GM21360 (cell line): ENCODE data around the gene ZYG11B.
"Not testable (repeated sequence)": the region's sequence is repeated elsewhere in the genome, so short reads cannot be mapped to it uniquely, and the experiment has no call there.

Experiments used
- ATAC-seq: cut with Tn5 transposase; IDR thresholded peaks from one replicate; pipeline ENCODE4 v1.9.1; 2021; ENCODE audit warnings: mild to moderate bottlenecking, moderate library complexity; ENCODE audit not compliant: unreplicated experiment

Gene ZYG11B

DNA sequence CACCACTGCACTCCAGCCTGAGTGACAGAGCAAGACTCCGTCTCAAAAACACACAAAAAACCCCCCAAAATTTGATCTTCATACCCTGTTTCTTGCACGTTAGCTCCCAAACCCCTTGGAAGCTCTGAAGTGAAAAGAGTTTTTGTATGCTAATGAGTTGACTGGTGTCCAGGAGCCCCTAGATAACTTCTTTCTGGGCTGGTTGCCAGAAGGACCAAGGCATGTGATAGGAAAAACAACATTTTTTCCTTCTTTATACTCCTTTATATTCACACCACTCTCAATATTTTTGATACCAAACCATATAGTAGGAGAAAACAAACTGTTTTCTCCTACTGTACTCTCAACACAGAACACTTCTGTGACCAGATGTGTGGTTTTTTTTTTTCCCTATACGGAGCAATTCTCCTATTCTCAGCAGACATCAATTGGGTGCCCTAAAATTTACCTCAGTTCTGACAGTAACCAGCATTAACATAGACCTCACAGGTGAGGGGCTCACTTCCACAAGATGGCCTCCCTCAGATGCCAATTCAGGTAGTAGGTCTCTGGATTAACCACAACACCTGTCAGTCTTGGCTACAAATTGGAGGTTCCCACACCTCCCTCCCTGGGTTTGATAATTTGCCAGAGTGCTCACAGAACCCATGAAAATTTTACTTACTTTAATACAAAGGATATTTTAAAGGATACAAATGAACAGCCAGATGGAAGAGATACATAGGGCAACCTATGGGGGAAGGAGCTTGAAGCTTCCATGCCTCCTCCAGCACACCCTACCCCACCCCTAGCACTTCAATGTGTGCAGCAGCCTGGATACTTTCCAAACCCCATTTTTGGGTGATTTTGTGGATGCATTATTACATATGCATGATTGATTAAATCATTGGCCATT, 25.6 kb downstream of the ZYG11B start:
- no peak for ATAC-seq

GRCh38 chr1:52752484-52752826, 26.2 kb downstream of the ZYG11B start:
- ATAC-seq = no peak

GRCh38 chr1:52753169-52753568, 26.9 kb downstream of the ZYG11B start:
- ATAC-seq = no peak

- no peak for ATAC-seq
These were observed 29.8 kb downstream of the ZYG11B start for GRCh38 chr1:52756020-52756419.

DNA sequence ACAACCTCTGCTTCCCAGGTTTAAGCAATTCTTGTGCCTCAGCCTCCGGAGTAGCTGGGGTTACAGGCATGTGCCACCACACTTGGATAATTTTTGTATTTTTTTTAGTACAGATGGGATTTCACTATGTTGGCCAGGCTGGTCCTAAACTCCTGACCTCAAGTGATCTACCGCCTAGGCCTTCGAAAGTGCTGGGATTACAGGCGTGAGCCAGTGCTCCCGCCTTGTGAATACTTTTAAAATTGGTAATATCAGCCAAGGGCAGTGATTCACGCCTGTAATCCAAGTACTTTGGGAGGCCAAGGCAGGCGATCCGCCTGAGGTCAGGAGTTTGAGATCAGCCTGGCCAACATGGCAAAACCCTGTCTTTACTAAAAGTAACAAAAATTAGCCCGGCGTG, 33.7 kb downstream of the ZYG11B start:
- no peak for ATAC-seq

DNA sequence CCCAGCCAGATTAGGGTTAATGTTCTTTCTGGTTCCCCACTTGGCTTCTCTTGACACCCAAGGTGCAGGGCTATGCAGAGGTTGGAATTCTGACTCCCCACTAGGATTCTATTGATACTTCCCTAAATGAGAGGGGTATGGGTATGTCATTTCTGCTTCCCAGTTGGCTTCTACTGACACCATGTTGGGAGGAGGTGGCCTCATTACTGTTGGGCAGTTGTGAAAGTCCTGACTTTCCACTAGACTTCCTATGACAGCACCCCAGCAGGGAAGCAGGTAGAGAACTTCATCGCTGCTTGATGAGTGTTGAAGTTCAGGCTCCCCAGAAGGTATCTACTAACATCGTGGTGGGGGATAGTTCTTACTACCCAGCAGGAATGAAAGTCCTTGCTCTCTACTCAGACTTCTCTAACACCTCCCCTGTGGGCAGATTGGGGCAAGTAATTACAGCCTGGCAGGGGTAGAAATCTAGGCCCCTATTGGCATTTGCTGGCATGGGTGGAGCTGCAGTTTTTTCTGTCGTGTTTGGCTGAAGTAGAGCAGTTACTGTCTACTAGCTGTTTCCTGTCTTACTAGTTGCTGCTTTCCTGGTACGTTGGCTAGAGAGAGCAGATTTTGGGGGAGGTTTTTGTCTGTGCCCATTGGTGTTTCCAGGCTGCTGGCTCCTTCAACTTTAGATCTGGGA, 41.5 kb downstream of the ZYG11B start:
- ATAC-seq = no peak

DNA sequence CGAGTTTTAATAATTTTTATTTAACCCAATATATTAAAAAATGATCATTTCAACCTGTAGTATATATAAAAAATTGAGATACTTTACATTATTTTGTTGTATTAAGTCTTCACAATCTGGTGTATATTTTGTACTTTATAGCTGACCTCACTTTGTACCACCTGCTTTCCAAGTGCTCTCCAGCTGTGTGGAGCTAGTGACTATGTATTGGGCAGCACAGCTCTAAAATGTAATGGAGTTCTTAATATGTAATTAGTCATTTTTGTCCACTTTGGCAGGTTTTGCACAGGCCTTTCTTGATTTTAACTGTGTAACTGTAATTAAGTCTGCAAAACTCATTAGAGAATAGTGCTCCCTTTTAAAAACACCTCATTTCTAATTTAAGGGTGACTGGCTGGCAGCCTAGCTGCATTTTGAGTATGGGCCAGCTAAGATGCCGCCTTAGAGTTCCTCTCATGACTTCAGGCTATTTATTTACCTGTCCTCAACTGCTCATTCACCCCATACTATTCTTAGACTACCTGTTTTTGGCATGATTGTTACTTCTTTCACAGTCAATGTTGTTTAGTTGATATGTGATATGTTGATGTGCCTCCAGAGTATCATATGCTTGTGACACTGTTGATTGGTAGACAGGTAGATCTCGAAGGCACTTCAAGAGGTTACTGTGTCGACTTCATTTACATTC, 43.2 kb downstream of the ZYG11B start:
- ATAC-seq = no peak

DNA sequence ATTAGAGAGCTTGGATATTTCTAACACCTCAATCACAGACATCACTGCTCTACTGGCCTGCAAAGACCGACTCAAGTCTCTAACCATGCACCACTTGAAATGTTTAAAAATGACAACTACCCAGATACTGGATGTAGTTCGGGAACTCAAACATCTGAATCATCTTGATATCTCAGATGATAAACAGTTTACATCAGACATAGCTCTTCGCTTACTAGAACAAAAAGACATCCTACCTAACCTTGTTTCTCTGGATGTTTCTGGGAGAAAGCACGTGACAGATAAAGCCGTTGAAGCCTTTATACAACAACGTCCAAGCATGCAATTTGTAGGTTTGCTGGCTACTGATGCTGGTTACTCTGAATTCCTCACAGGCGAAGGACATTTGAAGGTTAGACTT, 45.1 kb downstream of the ZYG11B start:
- no peak for ATAC-seq

- ATAC-seq = no peak
These were observed 59.9 kb downstream of the ZYG11B start for GRCh38 chr1:52786148-52786547.

GRCh38 chr1:52790429-52790828, 64.2 kb downstream of the ZYG11B start:
- not testable (repeated sequence) for ATAC-seq

DNA sequence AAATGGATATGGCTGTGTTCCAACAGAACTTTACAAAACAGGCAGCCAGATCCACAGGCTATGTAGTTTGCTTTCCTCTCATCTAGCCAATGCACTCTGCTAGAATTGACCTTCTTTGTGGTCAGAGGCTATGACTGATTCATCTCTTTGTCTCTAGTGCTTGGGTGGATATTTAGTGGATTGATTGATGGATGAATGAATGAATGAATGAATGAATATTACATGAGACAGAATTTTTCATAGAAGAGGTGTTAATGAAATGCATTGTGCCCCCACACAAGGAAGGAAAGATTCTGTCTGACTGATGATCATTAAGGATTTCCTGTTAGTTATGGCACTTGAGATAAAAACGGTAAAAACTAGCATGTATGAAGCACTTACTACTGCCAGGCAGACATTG, 65.8 kb downstream of the ZYG11B start:
- ATAC-seq = no peak

DNA sequence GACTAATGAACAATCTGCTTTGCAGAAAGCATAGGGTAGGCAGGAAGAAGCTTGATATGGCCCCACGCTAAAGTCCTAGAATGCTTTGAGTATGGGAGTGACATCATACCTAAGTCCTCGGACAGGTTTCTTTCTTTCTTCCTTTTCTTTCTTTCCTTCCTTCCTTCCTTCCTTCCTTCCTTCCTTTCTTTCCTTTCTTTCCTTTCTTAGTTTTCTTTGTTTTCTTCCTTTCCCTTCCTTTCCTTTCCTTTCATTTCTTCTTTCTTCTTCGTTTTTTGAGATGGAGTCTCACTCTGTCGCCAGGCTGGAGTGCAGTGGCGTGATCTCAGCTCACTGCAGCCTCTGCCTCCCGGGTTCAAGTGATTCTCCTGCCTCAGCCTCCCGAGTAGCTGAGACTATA, 67.5 kb downstream of the ZYG11B start:
- not testable (repeated sequence) for ATAC-seq

- ATAC-seq = no peak
These were observed 69.2 kb downstream of the ZYG11B start for GRCh38 chr1:52795464-52795863.

DNA sequence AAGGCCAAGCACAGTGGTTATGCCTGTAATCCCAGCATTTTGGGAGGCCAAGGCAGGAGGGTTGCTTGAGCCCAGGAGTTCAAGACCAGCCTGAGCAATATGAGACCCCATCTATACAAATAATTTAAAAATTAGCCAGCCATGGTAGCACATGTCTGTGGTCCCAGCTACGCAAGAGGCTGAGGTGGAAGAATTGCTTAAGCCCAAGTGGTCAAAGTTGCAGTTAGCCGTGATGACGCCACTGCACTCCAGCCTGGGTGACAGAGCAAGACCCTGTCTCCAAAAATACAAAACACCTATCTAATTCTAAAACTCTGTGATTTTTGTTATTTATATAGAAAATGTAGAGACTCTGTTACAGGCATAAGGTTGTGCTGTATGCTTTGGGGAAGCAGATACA, 72.1 kb downstream of the ZYG11B start:
- no peak for ATAC-seq

- ATAC-seq = no peak
These were observed 74.8 kb downstream of the ZYG11B start for GRCh38 chr1:52801011-52801410.

DNA sequence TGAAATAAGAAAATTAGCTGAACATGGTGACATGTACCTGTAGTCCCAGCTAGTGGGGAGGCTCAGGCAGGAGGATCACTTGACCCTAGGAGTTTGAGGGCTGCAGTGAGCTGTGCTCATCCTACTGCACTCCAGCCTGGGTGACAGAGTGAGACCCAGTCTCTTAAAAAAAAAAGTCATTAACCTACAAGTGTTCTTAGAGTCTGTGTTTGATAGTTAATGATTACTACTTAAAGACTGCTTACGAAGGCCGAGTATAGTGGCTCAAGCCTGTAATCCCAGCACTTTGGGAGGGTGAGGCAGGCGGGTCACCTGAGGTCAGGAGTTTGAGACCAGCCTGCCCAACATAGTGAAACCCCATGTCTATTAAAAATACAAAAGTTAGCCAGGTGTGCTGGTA, 77.8 kb downstream of the ZYG11B start:
- ATAC-seq = not testable (repeated sequence)

DNA sequence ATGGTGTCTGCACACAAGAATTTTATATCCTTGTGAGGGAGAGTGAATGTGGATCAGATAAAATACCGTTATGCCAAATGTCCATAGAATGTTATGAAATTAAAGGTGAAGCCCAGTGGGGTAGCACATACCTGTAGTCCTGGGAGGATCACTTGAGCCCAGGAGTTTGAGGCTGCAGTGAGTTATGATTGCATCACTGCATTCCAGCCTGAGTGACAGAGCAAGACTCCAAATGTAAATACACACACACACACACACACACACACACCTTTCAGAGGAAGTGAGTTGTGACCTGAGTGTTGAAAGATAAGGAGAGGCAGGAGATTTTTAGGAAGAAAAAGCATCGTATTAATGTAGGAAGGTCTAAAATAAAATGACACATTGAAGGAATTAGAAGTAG, 88.2 kb downstream of the ZYG11B start:
- no peak for ATAC-seq

DNA sequence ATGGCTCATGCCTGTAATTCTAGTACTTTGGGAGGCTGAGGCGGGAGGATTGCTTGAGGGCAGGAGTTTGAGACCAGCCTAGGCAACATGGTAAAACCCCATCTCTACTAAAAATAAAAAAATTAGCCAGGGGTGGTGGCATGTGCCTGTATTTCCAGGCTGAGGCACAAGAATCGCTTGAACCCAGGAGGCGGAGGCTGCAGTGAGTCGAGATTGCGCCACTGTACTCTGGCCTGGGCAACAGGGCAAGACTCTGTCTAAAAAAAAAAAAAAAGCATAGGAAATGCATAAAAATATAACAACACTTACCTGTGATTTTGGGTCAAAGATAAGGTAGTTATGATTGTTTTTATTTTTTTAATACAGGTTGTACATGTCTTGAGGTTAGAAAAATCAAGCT, 94.6 kb downstream of the ZYG11B start:
- not testable (repeated sequence) for ATAC-seq

- ATAC-seq = no peak
These were observed 99.6 kb downstream of the ZYG11B start for GRCh38 chr1:52825868-52826267.

DNA sequence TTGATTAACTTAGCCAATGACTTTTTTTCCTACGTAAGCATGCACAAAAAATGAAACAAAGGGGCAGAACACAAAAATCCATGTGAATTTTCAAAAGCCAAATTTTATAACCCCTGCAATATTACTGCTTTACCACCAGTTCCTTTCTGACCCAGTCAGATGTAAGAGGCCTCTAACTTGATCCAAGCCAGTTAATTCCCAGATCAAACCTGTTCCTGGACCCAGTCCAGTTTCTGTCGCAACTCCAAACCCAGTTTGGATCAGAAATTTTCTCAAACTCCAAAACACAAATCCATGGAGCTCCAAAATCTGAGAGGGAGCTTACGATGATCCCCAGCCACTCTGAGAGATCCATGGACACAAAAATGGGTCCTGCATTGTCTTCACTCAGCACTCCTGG, 108.5 kb downstream of the ZYG11B start:
- no peak for ATAC-seq

DNA sequence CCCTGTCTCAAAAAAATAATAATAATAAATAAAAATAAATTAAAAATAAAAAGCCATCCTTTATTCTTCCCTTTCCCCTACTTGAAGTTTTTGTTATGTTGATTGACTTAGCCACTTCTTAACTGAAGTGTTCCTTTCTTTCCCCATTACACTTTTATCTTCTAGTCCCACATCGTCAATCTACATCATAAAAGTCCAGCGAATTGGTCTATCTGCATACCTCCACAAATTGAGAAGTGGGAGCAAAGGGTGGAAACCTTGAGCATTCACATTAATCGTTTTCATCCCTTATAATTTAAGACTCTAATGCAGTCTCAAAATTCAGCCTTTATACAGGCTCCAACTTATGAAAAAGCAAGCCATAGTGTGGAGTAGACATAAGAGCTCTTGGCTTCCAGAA, 109.8 kb downstream of the ZYG11B start:
- ATAC-seq = no peak

DNA sequence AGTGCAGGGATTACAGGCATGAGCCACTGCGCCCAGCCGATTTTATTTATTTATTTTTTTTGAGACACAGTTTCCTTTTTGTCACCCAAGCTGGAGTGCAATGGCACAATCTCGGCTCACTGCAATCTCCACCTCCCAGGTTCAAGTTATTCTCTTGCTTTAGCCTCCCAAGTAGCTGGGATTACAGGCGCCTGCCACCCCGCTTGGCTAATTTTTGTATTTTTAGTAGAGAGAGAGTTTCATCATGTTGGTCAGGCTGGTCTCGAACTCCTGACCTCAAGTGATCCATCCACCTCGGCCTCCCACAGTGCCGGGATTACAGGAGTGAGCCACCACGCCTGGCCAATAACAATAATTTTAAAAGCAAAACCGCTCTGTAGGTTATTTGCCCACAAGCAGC, 112.9 kb downstream of the ZYG11B start:
- ATAC-seq = not testable (repeated sequence)
